Measurements from ENCODE around the gene CSMD2. TPM values are rescaled to one million over a fixed set of nuclear protein-coding genes. Genes with fewer than 3 reads are reported as not detected.

The CSMD2 gene
- total and polyA plus RNA-seq, 2 of the 4 experiments (the other 2 are of a cell fraction), result under 0.01 to 0.36 TPM

DNA sequence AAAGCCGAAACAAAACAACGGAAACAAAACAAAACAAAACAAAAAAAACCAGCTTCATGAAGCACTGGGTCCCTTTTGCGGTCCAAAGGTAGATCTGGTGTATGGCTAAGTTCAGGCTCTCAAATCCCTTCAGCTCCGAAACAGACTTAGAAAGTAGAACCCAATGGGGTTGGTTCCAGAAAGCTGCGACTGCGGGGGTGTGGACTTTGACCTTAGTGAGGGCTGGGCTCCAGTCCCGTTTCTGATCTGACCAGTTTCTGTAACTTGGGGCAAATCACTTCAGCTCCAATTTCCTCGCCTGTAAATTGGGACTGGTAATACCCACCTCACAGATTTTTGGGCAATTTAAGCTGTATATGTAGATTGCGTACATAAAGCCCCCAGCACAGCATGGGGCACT lies 587.4 kb downstream of the CSMD2 start:
- in situ Hi-C loops (cut with MboI; ENCODE audit: low sequenced_read_pairs) (no loop called here), intact Hi-C loops (cut with micrococcal nuclease) (no loop called here), dilution Hi-C loops (cut with HindIII; ENCODE audit: low sequenced_read_pairs, unreplicated experiment) (no loop called here)
- no CpG with 5 or more reads among the region's 9 CpGs for WGBS, 2 experiments (ENCODE audit: extremely low coverage in 2 of 2, insufficient read length in 1 of 2)
- Histone ChIP-seq H3K4ac (ENCODE audit: low read depth, low read length) (no peak overlapping the region), H3K36me3 (ENCODE audit: control insufficient read depth, insufficient read depth, low read length) (no peaks in the 10 kb centered on the region), H3K27me3 (ENCODE audit: control insufficient read depth, insufficient read depth, low read length) (peaks cover 1% of the 10 kb centered on the region; the same call in 1 of the 2 replicates), H3K23ac (ENCODE audit: low read depth, low read length) (no peak overlapping the region), H3K14ac (replicated peaks; ENCODE audit: low read depth, low read length) (no peak overlapping the region), H2BK15ac (ENCODE audit: low read depth, low read length) (no peak overlapping the region), H3K18ac (ENCODE audit: low read depth, low read length) (no peak overlapping the region), H3K56ac (ENCODE audit: extremely low read depth, insufficient read depth, low read length) (no peak overlapping the region), H3K4me2 (ENCODE audit: low read depth, low read length) (no peak overlapping the region), H3K9me3 (ENCODE audit: control insufficient read depth, insufficient read depth, low read length) (no peaks in the 10 kb centered on the region), H3K79me1 (ENCODE audit: low read depth in 1 of 2, low read length in 2 of 2) (no peaks in the 10 kb centered on the region), H4K8ac (ENCODE audit: low read depth in 2 of 2, low read length in 2 of 2) (no peak overlapping the region), H4K20me1 (ENCODE audit: insufficient read depth, low read length) (no peaks in the 10 kb centered on the region), H2AK9ac (replicated peaks; ENCODE audit: low read depth, low read length, poor library complexity) (no peak overlapping the region), H2AFZ (replicated peaks; ENCODE audit: low read length, poor library complexity) (peak overlapping the region; percentile 61), H3K4me1 (ENCODE audit: control insufficient read depth, insufficient read depth, low read length) (no peaks in the 10 kb centered on the region), H2BK120ac (ENCODE audit: low read depth, low read length) (no peak overlapping the region), H3K9me1 (ENCODE audit: insufficient read depth, low read length) (no peaks in the 10 kb centered on the region), H4K5ac (ENCODE audit: low read depth, low read length) (no peak overlapping the region), H2AK5ac (ENCODE audit: low read depth, low read length) (no peak overlapping the region), H3K27ac (ENCODE audit: insufficient read depth, low read length) (no peak overlapping the region), H2BK5ac (ENCODE audit: low read depth, low read length, poor library complexity, severe bottlenecking) (no peak overlapping the region), H3K9ac (ENCODE audit: low read depth, low read length) (no peak overlapping the region), H3K4me3 (ENCODE audit: insufficient read depth, low read depth, low read length) (no peak overlapping the region), H4K91ac (ENCODE audit: insufficient read depth, low read depth, low read length) (no peak overlapping the region), H2BK20ac (ENCODE audit: low read depth, low read length) (no peak overlapping the region)
- no TSS peak for BruUV-seq (replicated peaks)
- TF ChIP-seq CEBPB (IDR thresholded peaks at IDR 0.05; ENCODE audit: low read depth, low read length) (no peak), CHD1 (IDR thresholded peaks at IDR 0.05; ENCODE audit: low read depth, low read length) (no peak), POLR2A (IDR thresholded peaks at IDR 0.05; ENCODE audit: low read depth, low read length) (no peak), RCOR1 (IDR thresholded peaks at IDR 0.05; ENCODE audit: insufficient replicate concordance, low read length) (no peak), SMC3 (IDR thresholded peaks at IDR 0.05; ENCODE audit: low read depth, low read length) (no peak), RFX5 (IDR thresholded peaks at IDR 0.05; ENCODE audit: low read depth, low read length) (no peak), RAD21 (IDR thresholded peaks at IDR 0.05; ENCODE audit: low read length) (no peak), MXI1 (IDR thresholded peaks at IDR 0.05; ENCODE audit: borderline replicate concordance, low read depth, low read length) (no peak), BHLHE40 (IDR thresholded peaks at IDR 0.05; ENCODE audit: low read depth, low read length) (no peak)
- DNase-seq (no peak), ATAC-seq (ENCODE audit: low read depth) (no peak)
- POLR2A ChIA-PET (ENCODE audit: unreplicated experiment), result no interaction called here
- CTCF ChIA-PET, result no interaction called here
